Daoy (cell line): ENCODE data around the gene ANAPC15. TPM values are rescaled to one million over a fixed set of nuclear protein-coding genes. Genes with fewer than 3 reads are reported as not detected.

Experiments
- DNase-seq: peaks from one replicate; pipeline ENCODE4 v3.0.0-alpha.2; 2015; ENCODE audit warnings: low read depth
- total RNA-seq: library from RNA; depleted of rRNA; stranded (reverse); fragments of >200 nt; shearing (Covaris generic); gene quantifications from 2 replicates; pipeline ENCODE4 v1.2.3, GENCODE V29; 2014

Gene ANAPC15
- total RNA-seq, 1 experiment from 2014 or later: 38.8 TPM

- DNase-seq: no peak
Observed at GRCh38 chr11:72085621-72086351, 26.7 kb downstream of the ANAPC15 start.

GRCh38 chr11:72084965-72085364 lies 27.5 kb downstream of the ANAPC15 start:
- DNase-seq: no peak

GRCh38 chr11:72084076-72084475 lies 28.4 kb downstream of the ANAPC15 start:
- no peak for DNase-seq

GRCh38 chr11:72083414-72083813 lies 29.1 kb downstream of the ANAPC15 start:
- no peak for DNase-seq

- no peak for DNase-seq
Observed at GRCh38 chr11:72081821-72082453, 30.6 kb downstream of the ANAPC15 start.

- no peak for DNase-seq
Observed at GRCh38 chr11:72081184-72081644, 31.3 kb downstream of the ANAPC15 start.

- DNase-seq: peak; percentile 99
Observed at GRCh38 chr11:72080326-72081183, 31.9 kb downstream of the ANAPC15 start, which contains the start of the genes LRRC51 and NUMA1. TSS of gene LRRC51 (plus strand) at chr11:72080850. CDS start at chr11:72089084, 8,234 bp downstream. TSS of gene NUMA1 (minus strand) at chr11:72080542. CDS start at chr11:72035943, 44,599 bp downstream.

GRCh38 chr11:72079819-72080325 lies 32.6 kb downstream of the ANAPC15 start:
- no peak for DNase-seq

GRCh38 chr11:72078477-72078876 lies 34.0 kb downstream of the ANAPC15 start:
- DNase-seq: no peak

- no peak for DNase-seq
Observed at GRCh38 chr11:72075756-72076155, 36.7 kb downstream of the ANAPC15 start.

- no peak for DNase-seq
Observed at GRCh38 chr11:72075109-72075508, 37.4 kb downstream of the ANAPC15 start.

GRCh38 chr11:72072348-72072747 lies 40.1 kb downstream of the ANAPC15 start:
- DNase-seq: peak; percentile 68

- no peak for DNase-seq
Observed at GRCh38 chr11:72070491-72070890, 42.0 kb downstream of the ANAPC15 start.

GRCh38 chr11:72069787-72070251 lies 42.7 kb downstream of the ANAPC15 start:
- peak; percentile 85 for DNase-seq

- no peak for DNase-seq
Observed at GRCh38 chr11:72069200-72069599, 43.3 kb downstream of the ANAPC15 start.

GRCh38 chr11:72067676-72068075 lies 44.8 kb downstream of the ANAPC15 start:
- no peak for DNase-seq

GRCh38 chr11:72067266-72067665 lies 45.2 kb downstream of the ANAPC15 start:
- no peak for DNase-seq

- no peak for DNase-seq
Observed at GRCh38 chr11:72066855-72067254, 45.6 kb downstream of the ANAPC15 start.

- no peak for DNase-seq
Observed at GRCh38 chr11:72061739-72062396, 50.6 kb downstream of the ANAPC15 start.
